Stimulated activated CD8-positive, alpha-beta memory T cell treated with anti-CD3 and anti-CD28 coated beads, Interleukin-7, amount 100 ng/mL, for 1 hour (primary cell): Measurements from ENCODE around the gene XAB2.
"Not testable (repeated sequence)": the region's sequence is repeated elsewhere in the genome, so short reads cannot be mapped to it uniquely, and the experiment has no call there.

ENCODE experiments used
- DNase-seq, 2 donors: peaks; one replicate each; pipeline ENCODE4 v3.0.0-alpha.2; 2020; ENCODE audit warnings: low read depth in 2 of 2

The XAB2 gene

GRCh38 chr19:7648265-7649014, 19.1 kb upstream of the XAB2 start:
- no peak for DNase-seq

- DNase-seq: no peak
These were observed 17.8 kb upstream of the XAB2 start for GRCh38 chr19:7647156-7647555.

GRCh38 chr19:7646426-7646700, 17.0 kb upstream of the XAB2 start:
- no peak for DNase-seq

GRCh38 chr19:7645656-7646425, 16.5 kb upstream of the XAB2 start:
- no peak for DNase-seq

- no peak for DNase-seq
These were observed 15.8 kb upstream of the XAB2 start for GRCh38 chr19:7645163-7645562.

GRCh38 chr19:7644550-7644877, 15.2 kb upstream of the XAB2 start:
- no peak for DNase-seq

GRCh38 chr19:7643629-7644549, 14.5 kb upstream of the XAB2 start:
- DNase-seq: not testable (repeated sequence)

GRCh38 chr19:7643031-7643415, 13.7 kb upstream of the XAB2 start:
- DNase-seq: no peak

- no peak for DNase-seq
These were observed 13.1 kb upstream of the XAB2 start for GRCh38 chr19:7642295-7643030.

GRCh38 chr19:7641290-7642276, 12.2 kb upstream of the XAB2 start:
- no peak for DNase-seq

GRCh38 chr19:7640803-7641202, 11.5 kb upstream of the XAB2 start:
- no peak for DNase-seq

- DNase-seq: no peak
These were observed 10.6 kb upstream of the XAB2 start for GRCh38 chr19:7639863-7640348.

- DNase-seq: no peak
These were observed 9.6 kb upstream of the XAB2 start for GRCh38 chr19:7638802-7639465.

- no peak for DNase-seq
These were observed 8.3 kb upstream of the XAB2 start for GRCh38 chr19:7637374-7638256.

GRCh38 chr19:7636691-7637373, 7.5 kb upstream of the XAB2 start, which contains the start of gene STXBP2:
TSS of gene STXBP2 (plus strand) at chr19:7637110. CDS start at chr19:7637150, 40 bp downstream.
- peak; percentile 89 for DNase-seq

- DNase-seq: no peak
These were observed 7.0 kb upstream of the XAB2 start for GRCh38 chr19:7636317-7636690.

- no peak for DNase-seq
These were observed 6.3 kb upstream of the XAB2 start for GRCh38 chr19:7635670-7636069.

- no peak for DNase-seq
These were observed 4.4 kb upstream of the XAB2 start, which contains the start of gene PCP2 for GRCh38 chr19:7633698-7634097. TSS of gene PCP2 (minus strand) at chr19:7633719. CDS start at chr19:7633457, 262 bp downstream.
